ENCODE data around the gene MAP3K6. TPM values are rescaled to one million over a fixed set of nuclear protein-coding genes. Genes with fewer than 3 reads are reported as not detected.

MAP3K6 gene
- total RNA-seq, 4 donors from 2014 or later: 82.2 to 122 (median 101) TPM

DNA sequence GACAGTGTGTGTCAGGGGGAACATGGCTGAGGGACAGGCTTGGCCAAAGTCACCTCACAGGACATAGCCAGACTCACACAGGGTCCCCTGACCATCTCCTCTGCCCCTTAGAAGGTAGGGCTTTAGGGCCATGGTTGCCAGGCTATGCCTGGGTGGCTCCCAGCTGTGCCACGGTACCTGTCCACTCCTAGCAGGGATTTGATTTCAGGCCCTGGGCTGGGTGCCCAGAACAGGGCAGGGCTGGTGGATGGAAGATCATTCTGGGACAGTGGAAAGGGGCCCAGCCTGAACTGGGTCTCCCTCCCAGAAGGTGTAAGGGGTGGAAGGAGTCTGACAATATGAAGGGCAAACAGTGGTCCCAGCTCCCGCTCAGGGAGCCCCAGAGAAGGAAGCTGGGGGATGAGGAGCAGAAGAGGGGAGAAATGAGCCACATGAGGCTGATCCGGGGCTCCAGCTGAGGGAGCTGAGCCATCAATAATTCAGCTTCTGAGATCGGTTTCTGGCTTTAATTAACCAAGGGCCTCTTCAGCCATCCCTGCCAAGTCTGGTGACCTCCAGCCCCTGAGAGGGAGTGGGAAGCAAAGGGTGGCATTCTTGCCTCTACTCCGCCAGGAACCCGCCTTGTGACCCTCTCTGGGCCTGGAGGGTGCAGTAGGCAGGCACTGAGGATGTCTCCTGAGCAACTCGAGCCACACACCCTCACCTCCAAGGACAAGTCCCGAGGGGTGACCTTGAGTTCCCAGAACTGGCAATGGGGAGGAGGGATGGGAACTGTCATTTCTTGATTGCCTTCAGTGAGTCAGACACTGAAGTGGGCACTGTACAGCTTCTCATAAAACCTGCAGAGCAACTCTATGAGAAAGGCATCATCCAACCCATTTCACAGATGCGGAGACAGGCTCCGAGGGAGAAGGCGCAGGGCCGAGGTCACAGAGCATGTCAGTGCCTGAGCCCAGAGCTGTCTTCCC lies 14.3 kb upstream of the MAP3K6 start:
- Histone ChIP-seq H3K9me3 (no peaks in the 10 kb centered on the region), H3K27me3 (peaks cover 0 to 6% of the 10 kb centered on the region in 2 donors), H3K36me3 (no peaks in the 10 kb centered on the region), H3K4me3 (no peak overlapping the region), H3K27ac (peak overlapping the region in 1 of 4 donors; percentile 29), H3K4me1 (peaks cover 0 to 25% (median 9%) of the 10 kb centered on the region in 4 donors)
- TF ChIP-seq POLR2A (IDR thresholded peaks at IDR 0.05): no peak
- TF ChIP-seq, protein P1, sequence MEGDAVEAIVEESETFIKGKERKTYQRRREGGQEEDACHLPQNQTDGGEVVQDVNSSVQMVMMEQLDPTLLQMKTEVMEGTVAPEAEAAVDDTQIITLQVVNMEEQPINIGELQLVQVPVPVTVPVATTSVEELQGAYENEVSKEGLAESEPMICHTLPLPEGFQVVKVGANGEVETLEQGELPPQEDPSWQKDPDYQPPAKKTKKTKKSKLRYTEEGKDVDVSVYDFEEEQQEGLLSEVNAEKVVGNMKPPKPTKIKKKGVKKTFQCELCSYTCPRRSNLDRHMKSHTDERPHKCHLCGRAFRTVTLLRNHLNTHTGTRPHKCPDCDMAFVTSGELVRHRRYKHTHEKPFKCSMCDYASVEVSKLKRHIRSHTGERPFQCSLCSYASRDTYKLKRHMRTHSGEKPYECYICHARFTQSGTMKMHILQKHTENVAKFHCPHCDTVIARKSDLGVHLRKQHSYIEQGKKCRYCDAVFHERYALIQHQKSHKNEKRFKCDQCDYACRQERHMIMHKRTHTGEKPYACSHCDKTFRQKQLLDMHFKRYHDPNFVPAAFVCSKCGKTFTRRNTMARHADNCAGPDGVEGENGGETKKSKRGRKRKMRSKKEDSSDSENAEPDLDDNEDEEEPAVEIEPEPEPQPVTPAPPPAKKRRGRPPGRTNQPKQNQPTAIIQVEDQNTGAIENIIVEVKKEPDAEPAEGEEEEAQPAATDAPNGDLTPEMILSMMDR (IDR thresholded peaks at IDR 0.05): no peak
- TF ChIP-seq EP300 (IDR thresholded peaks at IDR 0.05): no peak
- DNase-seq (ENCODE audit: low spot score in 2 of 2): no peak
- 55 to 61% methylated on average over 12 of the region's 12 CpGs for WGBS, 2 donors

DNA sequence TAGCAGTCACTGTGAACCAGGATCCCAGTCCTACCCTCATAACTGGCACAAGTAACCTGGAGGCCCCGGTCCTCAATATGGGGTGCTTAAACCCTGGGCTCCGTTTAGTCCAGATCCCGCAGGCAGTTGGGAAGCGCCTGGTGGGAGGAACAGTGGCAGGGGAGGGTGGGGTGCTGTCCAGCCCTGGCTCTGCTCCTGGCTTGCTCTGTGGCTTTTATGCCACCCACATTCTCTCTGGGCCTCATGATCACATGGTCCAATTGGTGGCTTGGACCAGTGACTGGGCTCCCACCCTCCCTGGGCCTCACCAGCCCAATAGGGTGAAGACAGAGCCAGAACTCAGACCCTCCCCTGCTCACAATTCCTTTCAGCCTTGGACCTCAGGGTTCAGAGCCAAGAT lies 13.5 kb upstream of the MAP3K6 start:
- Histone ChIP-seq H3K27ac (peak overlapping the region in 1 of 4 donors; percentile 29), H3K4me1 (peaks cover 0 to 25% (median 9%) of the 10 kb centered on the region in 4 donors), H3K36me3 (no peaks in the 10 kb centered on the region), H3K4me3 (no peak overlapping the region), H3K27me3 (peaks cover 0 to 6% of the 10 kb centered on the region in 2 donors), H3K9me3 (no peaks in the 10 kb centered on the region)
- WGBS, 2 donors: 71 to 85% methylated on average over 4 of the region's 4 CpGs
- no peak for TF ChIP-seq EP300 (IDR thresholded peaks at IDR 0.05)
- DNase-seq (ENCODE audit: low spot score in 2 of 2): no peak

DNA sequence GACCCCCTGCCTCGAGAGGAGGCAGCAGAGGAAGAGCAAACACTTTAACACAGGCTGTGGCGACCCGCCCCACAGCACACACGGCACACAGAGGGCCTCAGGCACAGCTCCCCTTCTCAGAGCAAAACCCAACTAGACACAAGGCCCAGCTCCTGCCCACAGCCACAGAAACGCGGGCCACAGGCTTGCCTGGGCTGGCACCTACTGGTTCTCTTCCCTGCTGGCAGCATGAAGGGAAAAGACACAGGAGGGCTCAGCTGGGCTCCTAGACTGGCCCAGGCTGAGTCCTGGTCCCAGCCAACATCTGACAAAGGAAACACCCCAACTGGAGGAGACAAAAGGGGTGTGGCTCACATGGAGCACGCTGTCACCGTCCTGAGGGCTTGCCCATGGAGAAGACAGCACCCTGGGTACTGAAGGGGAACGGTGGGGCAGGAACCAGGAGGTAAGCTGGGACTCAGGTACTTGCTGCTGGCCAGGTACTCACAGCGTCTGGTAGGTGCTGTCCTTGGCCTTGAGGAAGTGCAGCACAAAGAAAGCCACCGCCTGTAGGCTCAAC lies 12.9 kb upstream of the MAP3K6 start:
- Histone ChIP-seq H3K27ac (peak overlapping the region in 1 of 4 donors; percentile 29), H3K36me3 (no peaks in the 10 kb centered on the region), H3K9me3 (no peaks in the 10 kb centered on the region), H3K4me3 (no peak overlapping the region), H3K4me1 (peaks cover 0 to 25% (median 9%) of the 10 kb centered on the region in 4 donors), H3K27me3 (peaks cover 0 to 6% of the 10 kb centered on the region in 2 donors)
- TF ChIP-seq, protein P1 (IDR thresholded peaks at IDR 0.05): no peak
- TF ChIP-seq EP300 (IDR thresholded peaks at IDR 0.05): no peak
- TF ChIP-seq POLR2A (IDR thresholded peaks at IDR 0.05): no peak
- no peak for DNase-seq (ENCODE audit: low spot score in 2 of 2)
- 80 to 87% methylated on average over 11 of the region's 11 CpGs for WGBS, 2 donors

DNA sequence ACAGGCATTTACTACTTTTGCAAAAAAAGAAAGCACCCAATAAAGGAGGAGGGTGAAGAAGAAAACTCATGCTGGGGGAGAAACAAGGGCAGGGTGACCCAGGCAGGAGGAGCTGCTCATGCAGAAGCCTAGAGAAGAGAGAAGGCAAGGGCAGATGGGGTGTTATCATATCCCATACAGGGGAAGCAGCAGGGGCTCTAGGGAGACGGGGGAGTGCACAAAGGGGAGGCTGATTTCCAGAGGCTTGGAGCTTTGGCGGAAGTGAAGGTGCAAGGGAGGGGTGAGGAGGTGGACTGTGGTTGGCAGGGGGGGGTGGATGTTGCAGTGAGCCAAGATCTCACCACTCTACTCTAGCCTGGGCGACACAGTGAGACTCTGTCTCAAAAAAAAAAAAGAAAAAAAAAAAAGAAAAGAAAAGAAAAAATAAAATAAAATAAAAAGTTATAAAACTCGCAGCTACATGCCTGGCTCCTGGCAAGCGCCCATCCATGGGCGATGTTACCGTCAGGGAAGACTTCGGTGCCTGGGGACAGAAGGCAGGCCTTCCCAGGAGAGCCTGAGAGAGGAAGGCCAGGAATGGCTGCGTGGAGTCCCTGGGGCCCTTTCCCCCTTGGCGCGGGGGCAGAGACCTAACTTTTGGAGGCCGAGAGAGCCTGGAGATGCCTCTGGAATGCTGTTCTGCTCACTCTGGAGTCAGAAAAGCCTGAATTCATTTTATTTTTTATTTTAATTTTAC lies 11.2 kb upstream of the MAP3K6 start:
- no peak for DNase-seq (ENCODE audit: low spot score in 2 of 2)
- TF ChIP-seq, protein P1 (IDR thresholded peaks at IDR 0.05): no peak
- TF ChIP-seq EP300 (IDR thresholded peaks at IDR 0.05): no peak
- no peak for TF ChIP-seq POLR2A (IDR thresholded peaks at IDR 0.05)

DNA sequence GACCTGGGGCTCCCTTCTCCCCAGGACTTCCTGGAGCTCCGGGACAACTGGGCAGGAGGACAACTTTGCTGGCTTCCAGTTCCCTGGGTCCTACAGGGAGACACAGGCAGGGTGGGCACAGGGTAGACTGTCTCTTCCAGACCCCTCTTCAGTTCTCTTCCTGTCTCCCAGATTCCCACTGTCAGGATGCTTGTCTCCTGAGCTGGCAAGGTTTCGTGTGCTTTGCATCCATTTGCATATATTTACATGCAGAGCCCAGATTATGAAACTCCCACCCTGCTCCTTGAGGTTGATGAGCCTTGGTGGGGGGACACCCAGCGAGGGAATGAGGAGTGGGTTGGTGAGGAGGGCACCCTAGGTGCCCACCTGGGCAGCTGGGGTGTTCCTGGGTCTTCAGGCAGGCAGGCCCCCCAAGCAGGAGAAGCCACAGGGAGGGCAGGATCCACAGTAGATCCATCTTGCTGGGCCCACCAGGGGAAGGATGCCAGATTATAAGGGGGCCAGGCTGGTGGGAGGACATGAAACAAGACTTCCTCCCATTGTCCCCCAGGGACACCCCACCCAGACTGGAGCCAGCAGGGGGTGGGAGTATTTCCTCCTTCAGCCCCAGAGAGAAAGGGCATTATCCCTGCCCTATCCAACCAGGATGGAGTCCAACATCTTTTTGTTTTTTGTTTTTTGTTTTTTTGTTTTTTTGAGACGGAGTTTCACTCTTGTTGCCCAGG lies 7.8 kb upstream of the MAP3K6 start, which contains the start of gene FCN3:
Gene FCN3, minus strand, starts transcription at position 463 of the 725 bp plus-strand sequence. Its CDS starts 6 bp downstream, at position 457.
- WGBS, 2 donors: 75 to 82% methylated on average over 3 to 4 of the region's 4 CpGs
- Histone ChIP-seq H3K27me3 (no peaks in the 10 kb centered on the region), H3K27ac (no peak within 1 kb of the TSS), H3K36me3 (no peaks in the 10 kb centered on the region), H3K4me3 (no peak within 1 kb of the TSS), H3K4me1 (peaks cover 0 to 2% (median 0%) of the 10 kb centered on the region in 4 donors), H3K9me3 (no peaks in the 10 kb centered on the region)
- TF ChIP-seq EP300 (IDR thresholded peaks at IDR 0.05): no peak
- no peak for DNase-seq (ENCODE audit: low spot score in 2 of 2)

More for the DNA sequence above, 11.2 kb upstream of the MAP3K6 start:
- Histone ChIP-seq H3K4me1 (peaks cover 0 to 21% (median 8%) of the 10 kb centered on the region in 4 donors), H3K27me3 (peaks cover 0 to 2% of the 10 kb centered on the region in 2 donors), H3K4me3 (no peak overlapping the region), H3K27ac (no peak overlapping the region), H3K36me3 (no peaks in the 10 kb centered on the region), H3K9me3 (no peaks in the 10 kb centered on the region)
- 77 to 79% methylated on average over 12 of the region's 12 CpGs for WGBS, 2 donors
